ENCODE results near the gene MAB21L4. TPM values are rescaled to one million over a fixed set of nuclear protein-coding genes. Genes with fewer than 3 reads are reported as not detected.

The MAB21L4 gene
- polyA plus RNA-seq, 1 experiment: not detected

DNA sequence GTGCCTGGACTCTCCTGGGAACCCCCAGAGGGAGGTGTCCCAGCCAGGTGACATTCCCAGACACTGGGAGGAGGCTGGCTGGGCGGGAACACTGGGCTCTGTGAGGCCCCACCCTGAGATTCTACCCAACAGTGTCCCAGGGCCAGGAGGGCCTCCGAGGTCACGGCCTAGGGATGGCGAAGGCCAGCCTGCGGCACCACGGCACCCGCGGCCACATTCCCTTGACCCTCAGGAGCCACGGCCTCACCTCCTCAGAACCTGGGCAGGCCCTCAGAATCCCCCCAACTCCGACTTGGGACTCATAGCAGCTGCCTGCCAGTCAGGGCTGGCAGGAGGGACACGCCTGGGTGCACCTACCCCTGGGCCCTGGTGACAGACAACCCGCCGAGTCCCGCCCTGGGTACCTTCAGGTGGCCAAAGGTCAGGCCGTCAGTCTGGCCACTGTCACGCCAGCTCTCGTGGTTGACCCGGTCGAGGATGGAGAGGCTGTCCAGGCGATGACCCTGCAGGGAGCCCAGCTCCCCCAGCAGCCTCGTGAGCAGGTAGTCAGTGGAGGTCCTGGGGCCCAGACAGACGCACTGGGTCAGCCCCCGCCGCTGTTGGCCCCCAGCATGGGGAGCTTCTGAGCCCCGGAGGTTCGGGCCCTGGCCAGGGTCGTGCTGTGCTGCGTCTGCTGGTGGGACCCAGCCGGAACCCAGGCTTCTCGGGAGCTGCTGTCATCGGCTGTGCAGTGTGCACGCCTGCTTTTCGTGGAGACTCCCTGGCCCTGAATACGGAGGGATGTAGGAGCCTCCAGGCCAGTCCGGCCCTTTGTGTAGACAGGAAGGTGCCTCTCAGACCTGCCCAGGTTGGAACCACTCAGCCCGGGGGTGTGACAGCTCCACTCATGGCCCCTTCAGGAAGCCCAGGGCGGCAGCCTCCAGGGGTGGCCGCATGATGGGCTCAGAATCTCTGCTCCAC lies 6.1 kb downstream of the MAB21L4 start:
- no peaks in the 10 kb centered on the region; the same call in 1 of the 2 replicates for H3K9me3 ChIP-seq (ENCODE audit: control insufficient read depth, insufficient read depth, low read length)
- ChIA-PET POLR2A (no interaction called here), CTCF (interaction anchor here (0.5 kb wide), 1 partner anchor 170 kb away, joined by 3 read pairs; no protein-coding TSS in a partner anchor)
- TF ChIP-seq, protein P1, sequence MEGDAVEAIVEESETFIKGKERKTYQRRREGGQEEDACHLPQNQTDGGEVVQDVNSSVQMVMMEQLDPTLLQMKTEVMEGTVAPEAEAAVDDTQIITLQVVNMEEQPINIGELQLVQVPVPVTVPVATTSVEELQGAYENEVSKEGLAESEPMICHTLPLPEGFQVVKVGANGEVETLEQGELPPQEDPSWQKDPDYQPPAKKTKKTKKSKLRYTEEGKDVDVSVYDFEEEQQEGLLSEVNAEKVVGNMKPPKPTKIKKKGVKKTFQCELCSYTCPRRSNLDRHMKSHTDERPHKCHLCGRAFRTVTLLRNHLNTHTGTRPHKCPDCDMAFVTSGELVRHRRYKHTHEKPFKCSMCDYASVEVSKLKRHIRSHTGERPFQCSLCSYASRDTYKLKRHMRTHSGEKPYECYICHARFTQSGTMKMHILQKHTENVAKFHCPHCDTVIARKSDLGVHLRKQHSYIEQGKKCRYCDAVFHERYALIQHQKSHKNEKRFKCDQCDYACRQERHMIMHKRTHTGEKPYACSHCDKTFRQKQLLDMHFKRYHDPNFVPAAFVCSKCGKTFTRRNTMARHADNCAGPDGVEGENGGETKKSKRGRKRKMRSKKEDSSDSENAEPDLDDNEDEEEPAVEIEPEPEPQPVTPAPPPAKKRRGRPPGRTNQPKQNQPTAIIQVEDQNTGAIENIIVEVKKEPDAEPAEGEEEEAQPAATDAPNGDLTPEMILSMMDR (IDR thresholded peaks at IDR 0.05; ENCODE audit: low read depth, low read length): no peak
- no peak overlapping the region for H3K4me3 ChIP-seq (ENCODE audit: low read depth, low read length)
- no peak overlapping the region for H3K27ac ChIP-seq (ENCODE audit: low read depth, low read length)
- no peak for DNase-seq (ENCODE audit: low read depth, low spot score)
- no peaks in the 10 kb centered on the region for H3K27me3 ChIP-seq (ENCODE audit: control insufficient read depth, insufficient read depth, low read length)

DNA sequence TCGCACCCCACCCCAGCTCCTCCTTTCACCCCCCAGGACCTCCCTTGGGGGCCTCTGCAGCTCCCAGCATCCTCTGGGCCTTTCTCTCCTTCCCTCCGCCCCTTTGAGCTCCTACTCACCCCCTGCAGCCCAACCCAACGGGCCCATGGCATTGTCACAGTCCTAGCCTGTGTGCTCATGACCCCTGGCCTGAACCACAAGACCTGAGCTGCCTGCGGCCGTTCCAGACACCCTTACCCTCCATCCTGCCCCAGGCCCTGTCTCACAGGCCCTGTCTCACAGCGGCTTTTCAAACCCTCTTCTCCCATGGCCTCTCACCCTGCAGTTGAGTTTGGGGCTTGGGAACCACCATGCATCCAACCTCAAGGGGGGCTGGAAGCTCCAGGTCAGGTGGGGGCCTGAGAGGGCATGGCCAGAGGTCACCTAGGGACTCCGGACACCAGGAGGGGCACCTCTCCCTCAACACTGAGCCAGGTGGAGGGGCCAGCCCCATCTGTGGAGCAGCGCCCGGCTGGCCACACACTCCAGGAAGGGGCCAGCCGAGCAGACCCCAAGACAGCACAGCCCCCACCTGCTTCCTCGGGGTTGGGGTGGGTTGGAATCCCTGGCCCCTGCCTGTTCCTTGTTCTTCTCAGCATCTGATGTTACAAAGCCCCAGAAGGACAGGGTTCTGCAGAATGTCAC lies 6.9 kb downstream of the MAB21L4 start:
- no peak overlapping the region for H3K4me3 ChIP-seq (ENCODE audit: low read depth, low read length)
- peaks cover 4% of the 10 kb centered on the region for H3K27me3 ChIP-seq (ENCODE audit: control insufficient read depth, insufficient read depth, low read length)
- no peaks in the 10 kb centered on the region; the same call in 1 of the 2 replicates for H3K9me3 ChIP-seq (ENCODE audit: control insufficient read depth, insufficient read depth, low read length)
- ChIA-PET POLR2A (no interaction called here), CTCF (no interaction called here)
- no peak for DNase-seq (ENCODE audit: low read depth, low spot score)
- H3K27ac ChIP-seq (ENCODE audit: low read depth, low read length): no peak overlapping the region
- TF ChIP-seq, protein P1 (IDR thresholded peaks at IDR 0.05; ENCODE audit: low read depth, low read length): no peak

DNA sequence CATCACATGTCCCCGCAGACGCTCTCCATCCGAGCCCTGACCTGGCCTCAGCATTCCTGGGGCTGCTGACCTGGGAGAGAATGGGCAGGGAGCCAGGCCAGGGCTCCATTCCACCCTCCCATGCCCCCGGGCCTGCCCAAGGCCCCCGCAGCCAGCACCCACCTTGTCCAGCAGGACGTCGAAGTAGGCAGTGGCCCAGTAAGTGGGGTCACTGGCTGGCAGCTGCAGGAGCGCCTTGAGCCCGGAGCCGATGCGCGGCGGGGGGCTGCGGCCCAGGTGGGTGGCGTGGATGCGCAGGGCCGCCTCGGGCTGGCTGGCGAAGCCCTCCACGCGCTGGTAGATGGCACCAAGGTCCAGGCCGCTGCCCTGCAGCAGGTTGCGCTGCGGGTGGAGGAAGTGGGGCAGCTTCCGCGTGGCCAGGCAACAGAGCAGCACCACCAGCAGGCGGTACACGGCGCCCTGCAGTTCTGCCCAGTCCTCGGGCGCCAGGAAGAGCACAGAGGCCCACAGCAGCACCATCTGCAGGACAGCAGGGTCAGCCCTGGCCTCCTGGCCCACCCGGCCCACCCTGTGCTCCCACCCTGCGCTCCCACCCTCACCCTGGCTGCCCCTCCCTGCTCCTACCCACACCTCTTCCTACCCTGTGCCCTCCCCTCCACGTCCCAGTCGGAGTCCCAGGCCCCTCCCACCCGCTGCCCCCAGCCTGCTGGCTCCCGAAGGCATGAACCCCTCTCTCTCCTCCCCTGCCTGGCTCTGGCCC lies 7.6 kb downstream of the MAB21L4 start:
- no peak for DNase-seq (ENCODE audit: low read depth, low spot score)
- POLR2A ChIA-PET: no interaction called here
- H3K9me3 ChIP-seq (ENCODE audit: control insufficient read depth, insufficient read depth, low read length): no peaks in the 10 kb centered on the region; the same call in 1 of the 2 replicates
- H3K27ac ChIP-seq (ENCODE audit: low read depth, low read length): no peak overlapping the region
- CTCF ChIA-PET: no interaction called here
- no peak overlapping the region for H3K4me3 ChIP-seq (ENCODE audit: low read depth, low read length)
- peaks cover 6% of the 10 kb centered on the region for H3K27me3 ChIP-seq (ENCODE audit: control insufficient read depth, insufficient read depth, low read length)
- TF ChIP-seq, protein P1 (IDR thresholded peaks at IDR 0.05; ENCODE audit: low read depth, low read length): no peak

DNA sequence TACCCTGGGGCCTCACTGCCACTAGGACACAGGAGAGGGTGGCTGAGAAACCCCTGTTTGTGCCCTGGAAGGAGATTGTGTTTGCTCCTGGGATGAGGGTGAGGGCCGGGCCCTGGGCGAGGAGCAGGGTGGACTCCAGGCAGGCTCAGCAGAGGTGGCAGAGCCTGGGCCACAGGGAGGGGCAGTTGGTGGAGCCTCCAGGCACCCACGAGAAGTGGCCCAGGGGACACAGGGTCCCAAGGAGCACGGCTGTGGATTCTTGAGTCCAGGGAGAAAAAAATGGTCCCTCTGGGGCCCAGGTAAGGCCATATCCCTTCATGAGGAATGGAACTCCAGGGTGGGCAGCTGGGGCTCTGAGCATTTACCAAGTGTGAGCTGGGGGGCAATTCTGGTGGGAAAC lies 8.3 kb downstream of the MAB21L4 start:
- H3K9me3 ChIP-seq (ENCODE audit: control insufficient read depth, insufficient read depth, low read length): no peaks in the 10 kb centered on the region
- peaks cover 7% of the 10 kb centered on the region for H3K27me3 ChIP-seq (ENCODE audit: control insufficient read depth, insufficient read depth, low read length)
- CTCF ChIA-PET: no interaction called here
- TF ChIP-seq, protein P1 (IDR thresholded peaks at IDR 0.05; ENCODE audit: low read depth, low read length): no peak
- H3K4me3 ChIP-seq (ENCODE audit: low read depth, low read length): no peak overlapping the region
- DNase-seq (ENCODE audit: low read depth, low spot score): no peak
- POLR2A ChIA-PET: no interaction called here
- H3K27ac ChIP-seq (ENCODE audit: low read depth, low read length): no peak overlapping the region

All from AG04450 (cell line).